Kidney tubule cell (primary cell): Measurements from ENCODE around the gene NMS.

Experiments
- DNase-seq: peaks from one replicate; pipeline ENCODE4 v3.0.0-alpha.2; 2018; ENCODE audit warnings: low spot score

Gene NMS, protein sequence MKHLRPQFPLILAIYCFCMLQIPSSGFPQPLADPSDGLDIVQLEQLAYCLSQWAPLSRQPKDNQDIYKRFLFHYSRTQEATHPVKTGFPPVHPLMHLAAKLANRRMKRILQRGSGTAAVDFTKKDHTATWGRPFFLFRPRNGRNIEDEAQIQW

DNA sequence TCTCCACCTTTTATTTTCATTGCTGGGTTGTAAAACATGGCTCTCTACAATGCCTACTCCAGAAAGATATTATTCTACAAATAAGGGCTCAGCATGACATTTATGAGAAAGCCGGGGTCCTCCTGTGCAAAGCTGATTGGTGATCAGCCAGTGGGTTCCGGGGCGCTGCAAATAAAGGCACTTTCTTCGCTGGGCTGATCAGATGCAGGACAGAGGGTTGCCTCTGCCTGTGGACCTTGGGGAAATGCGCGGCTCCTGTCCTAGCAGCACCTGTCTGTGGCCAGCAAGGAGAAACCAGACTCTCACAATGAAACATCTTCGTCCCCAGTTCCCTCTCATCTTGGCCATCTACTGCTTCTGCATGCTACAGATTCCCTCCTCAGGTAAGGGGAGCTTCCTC is at the start of gene NMS:
Gene NMS, plus strand, starts transcription at position 301 of the 400 bp plus-strand sequence. Its CDS starts 7 bp downstream, at position 308.
- DNase-seq, result no peak

GRCh38 chr2:100422320-100423055 is 47.8 kb upstream of the NMS start:
- DNase-seq, result peak; percentile 47

DNA sequence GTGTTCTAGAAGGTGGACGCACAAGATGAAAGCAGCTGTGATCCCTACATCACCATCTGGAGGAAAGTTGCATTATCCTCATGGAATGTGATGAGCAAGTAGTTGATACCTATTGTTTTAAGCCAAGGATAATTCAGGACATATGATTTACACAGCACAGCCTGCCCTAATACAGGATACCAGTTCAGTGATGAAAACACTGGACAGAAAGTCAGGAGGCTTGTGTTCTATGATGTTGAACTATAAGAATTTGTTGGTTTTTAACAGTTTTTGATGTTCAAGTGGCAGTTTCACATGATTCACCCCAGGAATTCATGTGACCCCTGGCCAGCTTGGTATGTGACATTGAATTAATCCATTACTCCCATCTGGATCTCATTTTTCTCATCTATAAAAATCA is 46.7 kb upstream of the NMS start:
- no peak for DNase-seq

DNA sequence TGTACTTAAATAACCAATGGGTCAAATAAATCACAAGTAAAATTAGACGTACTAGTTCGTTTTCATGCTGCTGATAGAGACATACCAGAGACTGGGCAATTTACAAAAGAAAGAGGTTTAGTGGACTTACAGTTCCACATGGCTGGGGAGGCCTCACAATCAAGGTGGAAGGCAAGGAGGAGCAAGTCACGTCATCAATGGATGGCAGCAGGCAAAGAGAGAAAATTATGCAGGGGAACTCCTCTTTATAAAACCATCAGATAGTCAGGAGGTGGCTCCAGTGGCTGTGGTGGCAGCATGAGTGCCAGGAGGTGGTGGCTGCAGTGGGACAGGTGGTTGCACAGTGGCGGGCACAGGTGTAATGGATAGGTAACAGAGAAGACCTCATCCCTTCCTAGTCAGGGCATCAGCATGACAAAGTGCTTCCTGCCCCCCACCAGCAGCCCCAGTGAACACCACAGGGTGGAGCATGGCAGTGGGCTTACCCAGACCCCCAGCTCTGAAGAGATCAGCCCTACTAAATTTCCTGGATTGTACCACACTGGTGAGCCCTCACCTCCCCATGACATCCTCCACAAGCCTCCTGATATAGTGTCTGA is 45.9 kb upstream of the NMS start:
- no peak for DNase-seq

DNA sequence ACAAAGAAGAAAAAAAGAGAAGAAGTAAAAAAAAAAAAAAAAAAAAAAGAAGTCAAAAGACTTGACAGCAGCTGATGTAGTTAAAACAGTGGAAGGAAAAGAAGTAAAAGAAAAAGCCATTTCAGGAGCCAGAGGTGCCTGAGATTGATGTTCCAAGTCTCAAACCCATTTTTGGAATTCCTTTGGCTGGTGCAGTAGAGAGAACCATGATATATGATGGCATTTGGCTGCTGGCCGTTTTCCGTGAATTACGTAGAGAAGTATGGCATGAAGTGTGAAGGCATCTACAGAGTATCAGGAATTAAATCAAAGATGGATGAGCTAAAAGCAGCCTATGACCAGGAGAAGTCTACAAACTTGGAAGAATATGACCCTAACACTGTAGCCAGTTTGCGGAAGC is 45.2 kb upstream of the NMS start:
- no peak for DNase-seq

GRCh38 chr2:100425573-100426383 is 44.5 kb upstream of the NMS start:
- DNase-seq, result no peak

DNA sequence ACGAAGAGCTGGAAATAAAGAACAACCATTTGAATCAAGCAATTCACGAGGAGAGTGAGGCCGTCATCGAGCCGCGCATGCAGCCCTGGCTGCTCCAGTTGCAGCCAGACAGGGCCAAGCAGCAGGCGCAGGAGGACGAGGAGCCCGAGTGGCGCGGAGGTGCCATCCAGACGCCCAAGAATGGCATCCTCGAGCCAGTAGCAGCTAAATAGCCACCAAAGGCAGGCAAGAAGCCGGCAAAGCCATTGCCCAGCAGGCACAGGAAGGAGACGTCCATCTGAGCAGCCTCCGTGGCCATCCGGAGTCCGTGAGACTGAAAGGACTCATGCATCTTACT is 43.9 kb upstream of the NMS start:
- no peak for DNase-seq

DNA sequence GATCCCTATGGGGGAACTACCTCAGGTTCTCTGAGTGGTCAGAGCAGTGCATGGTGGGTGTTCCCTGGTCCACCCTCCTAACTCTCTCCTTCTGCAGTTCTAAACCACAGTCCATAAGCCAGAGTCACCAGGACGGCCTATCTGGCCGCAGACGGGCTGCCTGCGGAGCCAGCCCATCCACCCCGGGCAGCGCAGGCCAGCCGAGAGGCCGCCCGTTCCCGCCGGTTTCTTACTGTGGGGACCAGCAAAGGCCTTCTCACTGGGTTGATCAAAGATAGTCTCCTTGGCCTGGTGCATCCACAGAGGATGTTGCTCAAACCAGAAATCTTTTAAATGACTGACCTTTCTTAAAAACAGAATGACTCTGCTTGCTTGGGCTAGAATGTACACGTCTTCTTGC is 43.2 kb upstream of the NMS start:
- DNase-seq, result no peak

GRCh38 chr2:100427627-100428258 is 42.5 kb upstream of the NMS start:
- DNase-seq, result peak; percentile 60

GRCh38 chr2:100429726-100430125 is 40.6 kb upstream of the NMS start:
- DNase-seq, result no peak

GRCh38 chr2:100437751-100438150 is 32.5 kb upstream of the NMS start:
- DNase-seq, result no peak

GRCh38 chr2:100446696-100447095 is 23.6 kb upstream of the NMS start:
- peak; percentile 82 for DNase-seq

DNA sequence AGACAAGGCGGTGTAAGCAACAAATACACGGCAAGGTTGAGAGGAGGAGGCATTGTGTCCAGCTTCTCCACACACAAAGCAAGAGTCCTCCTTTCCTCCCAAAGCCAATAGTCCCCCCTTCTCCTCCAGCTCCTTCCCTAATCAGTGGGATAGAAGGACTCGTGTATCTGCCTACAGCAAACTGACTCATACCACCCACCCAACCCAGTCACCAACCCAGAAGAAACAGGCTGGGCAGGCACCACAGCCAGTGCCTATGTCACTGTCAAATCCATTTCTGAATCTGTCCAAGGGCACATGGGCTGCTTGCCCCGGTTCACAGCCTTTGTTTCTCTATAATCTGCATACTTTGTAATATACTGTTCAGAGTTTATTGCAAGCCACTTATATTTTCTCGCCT is 19.2 kb upstream of the NMS start:
- DNase-seq, result peak; percentile 6

DNA sequence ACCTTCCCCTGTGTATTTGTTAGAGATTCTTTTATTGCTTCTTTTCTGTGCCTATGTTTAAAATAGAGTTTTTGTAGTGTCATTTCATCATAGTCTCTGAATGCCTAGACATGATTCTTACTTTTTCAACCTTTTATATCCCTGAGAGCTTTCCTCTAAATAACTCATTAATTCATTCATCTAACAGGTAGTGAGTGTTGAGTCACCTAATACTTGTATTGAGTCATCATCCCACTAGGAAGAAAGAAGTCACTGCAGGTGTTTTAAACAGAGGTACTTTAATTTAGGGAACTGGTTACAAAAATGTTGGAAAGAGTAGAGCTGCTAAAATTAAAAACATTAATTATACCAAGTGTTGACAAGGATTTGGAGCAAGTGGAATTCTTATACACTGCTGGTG is 18.5 kb upstream of the NMS start:
- peak; percentile 57 for DNase-seq

- no peak for DNase-seq
Measured at GRCh38 chr2:100453853-100454252, 16.4 kb upstream of the NMS start.

DNA sequence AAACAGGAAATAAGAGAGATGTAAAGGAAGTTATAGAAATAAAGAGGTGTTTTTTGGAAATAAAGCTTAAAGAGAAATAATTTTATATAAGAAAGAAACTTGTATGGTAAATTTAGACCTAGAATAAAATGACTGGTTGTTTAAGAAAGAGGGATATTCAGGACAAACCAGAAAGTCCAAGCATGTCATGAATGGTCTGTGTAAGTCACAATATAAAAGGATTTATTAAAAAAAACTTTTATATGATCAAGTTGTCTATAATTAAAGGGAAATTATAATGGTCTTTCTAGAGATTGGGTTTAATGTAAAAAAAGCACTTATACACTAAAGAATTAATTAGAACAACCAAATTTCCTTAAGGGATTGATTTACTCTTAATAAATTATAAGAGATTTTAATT is 13.9 kb upstream of the NMS start:
- peak; percentile 3 for DNase-seq

- DNase-seq, result no peak
Measured at GRCh38 chr2:100460904-100461530, 9.3 kb upstream of the NMS start.

DNA sequence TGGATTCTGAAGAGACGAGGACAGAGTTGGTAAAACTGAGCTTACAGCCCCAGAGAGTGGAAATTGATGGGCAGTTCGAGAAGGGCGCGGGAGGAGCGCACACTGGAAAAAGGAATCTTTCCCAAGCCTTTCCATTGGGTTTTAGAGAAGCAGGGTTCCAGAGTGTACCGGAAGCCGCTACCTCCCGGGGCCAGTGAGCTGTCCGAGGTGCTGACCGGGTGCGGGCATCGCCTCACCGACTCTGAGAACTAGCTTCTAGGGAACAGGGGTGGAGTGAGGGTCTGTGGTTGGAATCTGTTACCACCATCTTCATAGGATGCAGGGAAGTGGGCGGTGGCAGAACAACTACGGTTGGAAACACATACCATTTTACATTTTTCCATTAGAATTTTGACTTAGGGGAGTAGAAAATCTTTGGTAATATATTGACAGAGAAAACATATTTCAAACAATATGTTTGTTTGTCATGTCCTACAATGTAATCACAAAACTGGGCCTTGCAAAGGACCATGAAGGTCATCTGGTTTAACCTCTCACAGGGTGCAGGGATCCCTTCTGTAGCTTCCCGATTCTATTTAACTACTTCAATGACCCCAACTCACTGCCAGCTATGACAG is 724 bp downstream of the NMS start:
- DNase-seq, result peak; percentile 28

DNA sequence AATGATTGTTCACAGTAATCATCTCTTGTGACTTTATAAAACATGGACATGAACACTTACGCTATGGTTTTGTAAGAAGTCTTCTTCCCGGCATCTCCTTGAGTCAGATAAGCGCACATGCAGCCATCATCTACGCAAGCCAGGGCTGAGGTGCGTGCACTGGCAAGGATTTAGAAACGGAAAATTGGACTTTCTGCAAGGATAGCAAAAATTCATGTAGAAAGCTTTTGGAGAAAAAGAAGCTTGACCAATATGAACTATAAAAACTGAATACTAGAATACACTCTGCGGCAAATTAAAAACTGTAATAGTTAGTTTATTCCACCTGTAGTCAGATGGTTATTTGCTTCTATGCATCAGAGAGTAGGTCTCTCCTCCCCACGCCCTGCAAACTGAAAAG is 6.3 kb downstream of the NMS start:
- DNase-seq, result no peak

DNA sequence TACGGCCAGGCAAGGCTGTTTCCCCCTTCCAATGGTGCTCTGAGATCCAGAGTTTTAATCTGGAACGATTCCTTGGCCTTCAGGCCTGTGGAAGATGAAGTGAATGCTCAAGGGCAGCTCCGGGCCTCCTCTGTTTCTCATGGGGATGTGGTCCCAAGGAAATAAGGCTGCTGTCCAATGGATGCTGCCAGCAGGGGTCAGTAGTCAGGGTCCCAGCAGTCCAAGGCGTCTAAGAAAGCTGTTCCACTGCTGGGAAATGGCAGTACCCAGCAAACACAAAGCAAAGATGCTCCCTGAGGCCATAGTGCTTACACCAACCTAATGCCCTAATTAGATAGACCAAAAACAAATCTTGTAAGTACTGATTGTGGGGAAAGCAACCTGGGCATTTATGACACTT is 12.5 kb downstream of the NMS start:
- DNase-seq, result no peak

DNA sequence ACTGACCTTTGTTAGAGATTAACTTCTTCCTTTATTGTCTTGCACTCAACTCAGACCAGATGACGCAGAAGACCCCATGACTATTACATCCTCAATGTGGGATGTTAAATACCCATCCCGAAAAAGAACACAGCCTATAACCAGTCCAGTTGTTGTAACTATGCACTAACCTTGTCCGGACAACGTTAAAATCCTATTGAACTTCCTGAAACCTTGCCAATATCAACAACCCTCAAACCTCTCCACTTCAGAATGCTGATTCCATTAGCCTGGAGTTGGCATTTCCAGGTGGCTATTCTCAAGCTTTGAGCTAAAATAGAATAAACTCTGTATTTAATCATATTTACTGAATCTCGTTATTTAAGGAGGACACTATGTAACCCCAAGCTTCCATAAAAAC is 13.6 kb downstream of the NMS start:
- DNase-seq, result no peak

GRCh38 chr2:100484390-100484789 is 14.1 kb downstream of the NMS start:
- DNase-seq, result no peak
